HCT116 (cell line): ENCODE results near the gene MOB2. TPM values are rescaled to one million over a fixed set of nuclear protein-coding genes. Genes with fewer than 3 reads are reported as not detected.

Experiments
- ATAC-seq: fragments of 200-7000 bp; cut with Tn5 transposase; 2 replicates; pipeline ENCODE4 v1.9.1; 2020; ENCODE audit warnings: mild to moderate bottlenecking, moderate library complexity
- BruUV-seq: library from RNA; stranded (reverse); fragments of 400-500 nt; replicated peaks from 2 replicates; lab custom pipeline; 2021; lab: Mats Ljungman, UMichigan
- CTCF ChIA-PET: fragments of 300-600 bp; sonication (Branson Sonifier 250); formaldehyde crosslinking; loops from one replicate; lab custom pipeline; 2021; ENCODE audit warnings: antibody characterized with exemption; lab: Charles Lee
- POLR2A ChIA-PET: fragments of 300-600, 350-600 bp; sonication (Branson Sonifier 250); formaldehyde crosslinking; loops from one replicate; lab custom pipeline; 2021; ENCODE audit warnings: antibody characterized with exemption; lab: Charles Lee
- RAD21 ChIA-PET, 2 experiments: fragments of 300-600 bp; sonication (Branson Sonifier 250); formaldehyde crosslinking; loops; one replicate each; lab custom pipeline; 2023; ENCODE audit warnings: low total read pairs in 2 of 2; ENCODE audit not compliant: uncharacterized antibody in 2 of 2, unreplicated experiment in 2 of 2, low non-redundant PET in 1 of 2; lab: Charles Lee
- DNase-seq: peaks from one replicate; pipeline ENCODE4 v3.0.0-alpha.2; 2010; ENCODE audit warnings: low read depth, low spot score
- H2AFZ ChIP-seq: fragments of 200-600 bp; shearing (Covaris generic), sonication (generic); 2 replicates; pipeline ENCODE4 v1.6.1; 2017; ENCODE audit warnings: low read depth, mixed run types, mixed read lengths, antibody characterized with exemption, low read length; ENCODE audit not compliant: poor library complexity, severe bottlenecking
- H3K27ac ChIP-seq: 2 replicates; pipeline ENCODE4 v1.5.1; 2012; ENCODE audit warnings: low read depth, low read length
- H3K27me3 ChIP-seq: fragments of 200-600 bp; sonication (generic); 2 replicates; pipeline ENCODE4 v1.6.1; 2016; ENCODE audit warnings: mixed run types, low read length, mixed read lengths; ENCODE audit not compliant: insufficient read depth
- H3K36me3 ChIP-seq, 2 experiments: fragments of 200-500 bp in 1 of 2; fragments of 200-600 bp in 1 of 2; sonication (Bioruptor generic) in 1 of 2; sonication (generic) in 1 of 2; 2 replicates each; pipeline versions ENCODE4 v1.5.1 to v1.6.1; 2014 to 2016; ENCODE audit warnings: low read length in 2 of 2, inconsistent platforms in 1 of 2, mixed read lengths in 1 of 2, mixed run types in 1 of 2; ENCODE audit not compliant: insufficient read depth in 2 of 2, control insufficient read depth in 1 of 2
- H3K4me1 ChIP-seq, 2 experiments: fragments of 200-600 bp in 1 of 2; sonication (generic) in 1 of 2; 2 replicates each; pipeline versions ENCODE4 v1.5.1 to v1.6.1; 2012 to 2017; ENCODE audit warnings: low read length in 2 of 2, inconsistent platforms in 1 of 2, mild to moderate bottlenecking in 1 of 2, mixed read lengths in 1 of 2, mixed run types in 1 of 2, moderate library complexity in 1 of 2; ENCODE audit not compliant: insufficient read depth in 2 of 2, control insufficient read depth in 1 of 2
- H3K4me2 ChIP-seq: fragments of 200-600 bp; sonication (generic); 2 replicates; pipeline ENCODE4 v1.6.1; 2017; ENCODE audit warnings: mixed run types, low read length, mixed read lengths
- H3K4me3 ChIP-seq, 2 experiments: fragments of 200-600 bp in 1 of 2; sonication (generic) in 1 of 2; replicated peaks in 1 of 2; 2 replicates each; pipeline ENCODE4 v1.5.1; 2011 to 2016; ENCODE audit warnings: low read length in 2 of 2, control low read depth in 1 of 2, low read depth in 1 of 2, mild to moderate bottlenecking in 1 of 2, mixed read lengths in 1 of 2, mixed run types in 1 of 2
- H3K79me2 ChIP-seq: fragments of 200-600 bp; sonication (generic); 2 replicates; pipeline ENCODE4 v1.6.1; 2017; ENCODE audit warnings: mild to moderate bottlenecking, mixed run types, low read length, moderate library complexity, mixed read lengths; ENCODE audit not compliant: insufficient read depth
- H3K9ac ChIP-seq: fragments of 200-600 bp; sonication (generic); 2 replicates; pipeline ENCODE4 v1.6.1; 2016; ENCODE audit warnings: low read length, mixed read lengths
- H3K9me2 ChIP-seq: fragments of 200-600 bp; sonication (generic), shearing (Covaris generic); 2 replicates; pipeline ENCODE4 v1.6.1; 2017; ENCODE audit warnings: mixed run types, mild to moderate bottlenecking, moderate library complexity; ENCODE audit not compliant: insufficient read depth
- H3K9me3 ChIP-seq, 2 experiments: fragments of 200-500 bp in 1 of 2; fragments of 200-600 bp in 1 of 2; sonication (Bioruptor generic) in 1 of 2; sonication (generic) in 1 of 2; 2 replicates each; pipeline ENCODE4 v1.6.1; 2014 to 2017; ENCODE audit warnings: low read length in 2 of 2, mixed read lengths in 2 of 2, inconsistent platforms in 1 of 2, low read depth in 1 of 2, mild to moderate bottlenecking in 1 of 2, mixed run types in 1 of 2, moderate library complexity in 1 of 2; ENCODE audit not compliant: control insufficient read depth in 1 of 2, insufficient read depth in 1 of 2
- H4K20me1 ChIP-seq: fragments of 200-600 bp; sonication (generic), shearing (Covaris generic); 2 replicates; pipeline ENCODE4 v1.6.1; 2017; ENCODE audit warnings: mixed run types, mild to moderate bottlenecking, moderate library complexity; ENCODE audit not compliant: insufficient read depth
- CTCF ChIP-seq, 3 experiments: fragments of 200-600 bp in 1 of 3; sonication (generic) in 1 of 3; IDR thresholded peaks in 2 of 3; conservative IDR thresholded peaks in 1 of 3; 2 replicates each; pipeline ENCODE4 v1.5.1; 2012 to 2017; ENCODE audit warnings: low read depth in 2 of 3, low read length in 2 of 3, antibody characterized with exemption in 1 of 3, borderline replicate concordance in 1 of 3, control low read depth in 1 of 3, mild to moderate bottlenecking in 1 of 3, mixed read lengths in 1 of 3, mixed run types in 1 of 3, moderate library complexity in 1 of 3; ENCODE audit not compliant: insufficient read depth in 1 of 3
- EZH2phosphoT487 ChIP-seq: fragments of 200-600 bp; IDR thresholded peaks from 2 replicates; pipeline ENCODE4 v1.6.1; 2018; ENCODE audit warnings: antibody characterized with exemption, borderline replicate concordance
- JUND ChIP-seq: IDR thresholded peaks from 2 replicates; pipeline ENCODE4 v1.6.1; 2012
- POLR2A ChIP-seq: IDR thresholded peaks from 2 replicates; pipeline ENCODE4 v1.7.0; 2011; ENCODE audit warnings: borderline replicate concordance; ENCODE audit not compliant: insufficient read depth, insufficient read length; ENCODE audit errors: extremely low read depth
- RAD21 ChIP-seq: IDR thresholded peaks from 2 replicates; pipeline ENCODE4 v1.6.1; 2012; ENCODE audit warnings: low read depth, mild to moderate bottlenecking
- SP1 ChIP-seq: IDR thresholded peaks from 2 replicates; pipeline ENCODE4 v1.6.1; 2012; ENCODE audit warnings: low read depth
- YY1 ChIP-seq: IDR thresholded peaks from 2 replicates; pipeline ENCODE4 v1.6.1; 2011; ENCODE audit warnings: low read length, low read depth, moderate library complexity, mild to moderate bottlenecking; ENCODE audit not compliant: insufficient replicate concordance; ENCODE audit errors: extremely low read depth
- ZBTB33 ChIP-seq: IDR thresholded peaks from 2 replicates; pipeline ENCODE4 v1.6.1; 2011; ENCODE audit warnings: mild to moderate bottlenecking, low read length, moderate library complexity; ENCODE audit not compliant: insufficient replicate concordance; ENCODE audit errors: extremely low read depth
- intact Hi-C: fragments of 100-400 bp; cut with micrococcal nuclease; formaldehyde crosslinking; loops from 2 replicates; pipeline ENCODE4 v1.10.0; 2022
- total RNA-seq: library from RNA; stranded (reverse); gene quantifications from one replicate; pipeline ENCODE4 v1.2.1, GENCODE V29; 2021; ENCODE audit not compliant: unreplicated experiment
- TF ChIP-seq, protein P1 (sequence below): IDR thresholded peaks from 2 replicates; pipeline ENCODE4 v1.6.1; 2012

MOB2 gene
- total RNA-seq, 1 experiment from 2014 or later = 25.7 TPM

- Histone ChIP-seq H3K9me3 (no peaks in the 10 kb centered on the region), H3K27ac (no peak overlapping the region), H3K79me2 (peaks cover 16% of the 10 kb centered on the region), H3K4me3 (no peak overlapping the region), H3K9me2 (no peaks in the 10 kb centered on the region), H3K4me1 (no peaks in the 10 kb centered on the region), H3K36me3 (no peaks in the 10 kb centered on the region), H4K20me1 (no peaks in the 10 kb centered on the region), H3K9ac (no peak overlapping the region), H3K27me3 (no peaks in the 10 kb centered on the region), H2AFZ (no peak overlapping the region), H3K4me2 (no peak overlapping the region)
- TF ChIP-seq EZH2phosphoT487 = no peak
- TF ChIP-seq YY1 = no peak
- TF ChIP-seq, protein P1, sequence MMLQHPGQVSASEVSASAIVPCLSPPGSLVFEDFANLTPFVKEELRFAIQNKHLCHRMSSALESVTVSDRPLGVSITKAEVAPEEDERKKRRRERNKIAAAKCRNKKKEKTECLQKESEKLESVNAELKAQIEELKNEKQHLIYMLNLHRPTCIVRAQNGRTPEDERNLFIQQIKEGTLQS = no peak
- no peak for TF ChIP-seq CTCF (IDR thresholded peaks at IDR 0.05 in 2 of 3, conservative IDR thresholded peaks at IDR 0.05 in 1 of 3; ENCODE audit: borderline replicate concordance in 1 of 3, insufficient read depth in 1 of 3, low read depth in 2 of 3, low read length in 2 of 3)
- TF ChIP-seq POLR2A = no peak
- no peak for TF ChIP-seq SP1
- TF ChIP-seq JUND = no peak
- no peak for TF ChIP-seq RAD21
- no peak for TF ChIP-seq ZBTB33
- DNase-seq (no peak), ATAC-seq (no peak)
- intact Hi-C loops = no loop called here
- BruUV-seq = no TSS peak
- CTCF ChIA-PET = no interaction called here
- RAD21 ChIA-PET = no interaction called here
- POLR2A ChIA-PET = no interaction called here
These were observed 21.0 kb upstream of the MOB2 start for GRCh38 chr11:1507381-1508140.
